H1 (cell line): ENCODE measurements around the gene GRID2.

Experiments used
- CREB1 ChIP-seq: IDR thresholded peaks from 2 replicates; pipeline ENCODE4 v1.6.1; 2012; ENCODE audit warnings: inconsistent platforms
- KDM1A ChIP-seq: fragments of 200-600, 300-600 bp; sonication (generic); IDR thresholded peaks from 2 replicates; pipeline ENCODE4 v1.7.1; 2016; ENCODE audit warnings: mild to moderate bottlenecking, low read length, borderline replicate concordance
- SAP30 ChIP-seq: fragments of 300-600 bp; sonication (generic); IDR thresholded peaks from 2 replicates; pipeline ENCODE4 v1.7.1; 2012; ENCODE audit warnings: low read length, moderate library complexity, mild to moderate bottlenecking, inconsistent platforms; ENCODE audit not compliant: insufficient read depth, insufficient replicate concordance
- TF ChIP-seq, protein P1 (sequence below), 3 experiments: IDR thresholded peaks; 1 replicate in 2 of 3; 2 replicates in 1 of 3; pipeline versions ENCODE4 v1.5.1 to v1.6.1; 2011; ENCODE audit warnings: low read length in 3 of 3, mild to moderate bottlenecking in 3 of 3, inconsistent platforms in 2 of 3, low read depth in 1 of 3, moderate library complexity in 1 of 3; ENCODE audit not compliant: insufficient read depth in 1 of 3; ENCODE audit errors: control extremely low read depth in 1 of 3

GRCh38 chr4:92529510-92529909 lies 225.7 kb downstream of the GRID2 start:
- TF ChIP-seq KDM1A = no peak
- TF ChIP-seq, protein P1, sequence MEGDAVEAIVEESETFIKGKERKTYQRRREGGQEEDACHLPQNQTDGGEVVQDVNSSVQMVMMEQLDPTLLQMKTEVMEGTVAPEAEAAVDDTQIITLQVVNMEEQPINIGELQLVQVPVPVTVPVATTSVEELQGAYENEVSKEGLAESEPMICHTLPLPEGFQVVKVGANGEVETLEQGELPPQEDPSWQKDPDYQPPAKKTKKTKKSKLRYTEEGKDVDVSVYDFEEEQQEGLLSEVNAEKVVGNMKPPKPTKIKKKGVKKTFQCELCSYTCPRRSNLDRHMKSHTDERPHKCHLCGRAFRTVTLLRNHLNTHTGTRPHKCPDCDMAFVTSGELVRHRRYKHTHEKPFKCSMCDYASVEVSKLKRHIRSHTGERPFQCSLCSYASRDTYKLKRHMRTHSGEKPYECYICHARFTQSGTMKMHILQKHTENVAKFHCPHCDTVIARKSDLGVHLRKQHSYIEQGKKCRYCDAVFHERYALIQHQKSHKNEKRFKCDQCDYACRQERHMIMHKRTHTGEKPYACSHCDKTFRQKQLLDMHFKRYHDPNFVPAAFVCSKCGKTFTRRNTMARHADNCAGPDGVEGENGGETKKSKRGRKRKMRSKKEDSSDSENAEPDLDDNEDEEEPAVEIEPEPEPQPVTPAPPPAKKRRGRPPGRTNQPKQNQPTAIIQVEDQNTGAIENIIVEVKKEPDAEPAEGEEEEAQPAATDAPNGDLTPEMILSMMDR (IDR thresholded peaks at IDR 0.05; ENCODE audit: control extremely low read depth in 1 of 3, insufficient read depth in 1 of 3, low read depth in 1 of 3, low read length in 3 of 3) = no peak
- no peak for TF ChIP-seq SAP30
- TF ChIP-seq CREB1 = no peak
